DMS 273 treated with DMSO at 0.1 percent for 48 hours (cell line): ENCODE data around the gene BRIP1.
"Not testable (repeated sequence)": the region's sequence is repeated elsewhere in the genome, so short reads cannot be mapped to it uniquely, and the experiment has no call there.

ENCODE experiments used
- DNase-seq: peaks from one replicate; lab custom pipeline; 2025; lab: John Stamatoyannopoulos, UW

Gene BRIP1

DNA sequence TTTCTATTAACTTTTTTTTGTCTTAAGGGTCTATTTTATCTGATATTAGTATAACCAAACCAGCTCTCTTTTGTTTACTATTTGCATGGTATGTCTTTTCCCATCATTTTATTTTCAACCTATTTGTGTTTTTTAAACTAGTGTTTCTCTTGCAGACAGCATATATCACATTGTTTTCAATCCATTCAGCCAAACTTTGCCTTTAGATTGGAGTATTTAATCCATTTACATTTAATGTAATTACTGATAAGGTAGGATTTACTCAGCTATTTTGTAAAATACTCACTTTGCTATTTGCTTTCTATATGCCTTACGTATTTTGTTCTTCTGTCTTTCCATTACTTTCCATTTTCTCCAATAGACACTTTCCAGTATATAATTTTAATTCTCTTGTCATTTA, 164.3 kb downstream of the BRIP1 start:
- DNase-seq = no peak

- no peak for DNase-seq
Observed at GRCh38 chr17:61698244-61698643, 165.1 kb downstream of the BRIP1 start.

DNA sequence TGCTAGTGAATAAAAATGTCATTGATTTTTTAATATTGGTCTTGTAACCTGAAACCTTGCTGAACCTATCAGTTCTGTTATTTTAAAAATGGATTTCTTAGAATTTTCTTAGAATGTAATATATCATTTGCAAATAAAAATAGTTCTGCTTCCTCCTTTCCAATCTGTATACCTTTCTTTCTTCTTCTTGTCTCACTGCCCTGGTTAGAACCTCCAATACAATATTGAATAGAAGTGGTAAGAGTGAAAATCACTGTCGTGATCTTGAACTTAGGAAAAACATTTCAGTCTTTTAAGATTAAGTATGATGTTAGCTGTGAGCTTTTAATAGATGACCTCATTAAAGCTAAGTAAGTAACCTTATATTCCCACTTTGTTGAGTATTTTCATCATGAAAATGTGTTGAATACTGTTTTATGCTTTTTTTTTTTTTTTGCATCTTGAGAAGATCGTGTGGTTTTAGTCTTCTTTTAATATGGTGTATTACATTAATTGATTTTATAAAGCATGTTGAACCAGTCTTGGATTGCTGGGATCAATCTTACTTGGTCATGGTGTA, 167.5 kb downstream of the BRIP1 start:
- DNase-seq = no peak

DNA sequence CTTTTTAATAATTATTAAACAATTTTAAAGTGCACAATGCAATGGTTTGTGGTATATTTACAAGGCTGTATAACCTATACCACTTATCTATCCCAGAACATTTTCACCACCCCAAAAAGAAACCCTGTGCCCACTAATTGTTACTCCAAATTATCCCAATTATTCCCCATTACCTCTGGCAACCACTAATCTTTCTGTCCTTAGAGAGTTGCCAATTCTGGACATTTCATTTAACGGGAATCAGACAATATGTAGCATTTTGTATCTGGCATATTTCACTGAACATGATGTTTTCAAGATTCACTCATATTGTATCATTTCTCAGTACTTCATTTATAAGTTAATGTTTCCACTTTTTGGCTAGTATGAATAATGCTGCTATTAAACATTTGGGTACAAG, 169.2 kb downstream of the BRIP1 start:
- no peak for DNase-seq

DNA sequence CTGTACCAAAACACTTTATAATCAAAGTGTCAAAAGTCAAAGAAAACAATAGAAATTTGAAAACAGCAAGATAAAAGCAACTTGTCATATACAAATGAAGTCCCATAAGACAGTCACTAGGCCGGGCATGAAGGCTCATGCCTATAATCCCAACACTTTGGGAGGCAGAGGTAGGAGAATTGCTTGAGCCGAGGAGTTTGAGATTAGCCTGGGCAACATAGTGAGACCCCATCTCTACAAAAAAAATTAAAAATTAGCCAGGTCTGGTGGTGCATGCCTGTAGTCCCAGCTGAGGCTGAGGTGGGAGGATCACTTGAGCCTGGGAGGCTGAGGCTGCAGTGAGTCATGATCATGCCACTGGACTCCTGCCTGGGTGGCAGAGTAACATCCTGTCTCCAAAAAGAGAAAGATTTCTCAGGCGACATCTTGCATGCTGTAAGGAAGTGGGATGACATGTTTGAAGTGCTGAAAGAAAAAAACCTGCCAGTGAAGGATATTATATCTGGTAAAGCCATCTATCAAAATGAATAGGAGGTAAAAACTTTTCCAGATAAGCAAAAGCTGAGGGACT, 173.6 kb downstream of the BRIP1 start:
- no peak for DNase-seq

DNA sequence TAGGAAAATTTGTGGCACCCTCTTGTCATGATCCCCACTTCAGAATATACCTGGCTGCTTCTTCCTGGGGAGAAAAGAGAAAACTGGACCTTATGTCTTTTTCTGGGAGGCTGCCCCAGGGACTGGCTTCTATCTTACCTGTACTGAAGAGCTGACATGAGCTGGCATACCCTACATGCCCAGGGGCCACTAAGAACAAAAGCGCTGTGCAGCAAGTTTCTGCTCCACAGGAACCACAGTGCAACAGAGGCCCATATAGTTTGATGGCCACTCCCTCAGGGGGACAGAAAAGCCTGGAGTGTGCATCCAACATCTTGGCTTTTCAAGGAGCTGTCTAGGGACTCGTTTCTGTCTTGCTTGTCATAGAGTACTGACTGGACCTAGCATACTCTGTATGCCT, 175.6 kb downstream of the BRIP1 start:
- no peak for DNase-seq

DNA sequence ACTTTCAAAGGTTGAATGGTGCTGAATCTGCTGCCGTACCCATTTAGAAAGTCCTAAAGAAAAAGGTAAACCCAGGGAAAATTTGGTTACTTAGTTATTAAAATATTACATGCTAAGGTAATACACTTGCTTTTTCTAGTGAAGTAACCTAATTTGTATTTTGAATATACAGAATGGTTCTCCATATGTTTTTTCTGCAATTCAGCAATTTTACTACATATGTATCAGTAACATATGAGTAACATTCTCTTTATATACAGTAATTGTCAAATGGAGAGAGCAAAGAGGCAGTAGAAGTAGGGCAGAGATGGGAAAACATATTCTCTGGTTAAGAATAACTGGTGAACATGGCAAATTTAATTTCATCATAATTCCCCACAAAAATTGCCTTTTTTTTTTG, 177.2 kb downstream of the BRIP1 start:
- no peak for DNase-seq

GRCh38 chr17:61684818-61685217, 178.5 kb downstream of the BRIP1 start:
- DNase-seq = no peak

DNA sequence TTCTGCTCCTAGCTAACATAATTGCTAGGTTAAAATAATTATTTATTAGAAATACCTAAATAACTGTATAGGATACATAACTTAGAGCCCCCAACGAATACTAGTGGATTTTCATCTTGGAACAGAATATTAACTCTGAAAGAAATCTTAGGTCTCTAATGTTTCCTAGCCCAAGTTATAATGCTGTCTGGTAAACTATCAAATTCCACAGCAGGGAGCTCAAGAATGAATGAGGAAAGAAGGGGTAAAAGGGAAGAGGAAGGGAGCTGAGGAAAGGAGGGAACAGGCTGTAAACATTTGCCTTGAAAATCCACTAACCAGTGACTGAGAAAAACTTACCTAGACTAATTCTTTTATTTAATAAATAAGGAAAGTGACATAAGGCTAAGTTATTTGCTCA, 179.2 kb downstream of the BRIP1 start:
- no peak for DNase-seq

DNA sequence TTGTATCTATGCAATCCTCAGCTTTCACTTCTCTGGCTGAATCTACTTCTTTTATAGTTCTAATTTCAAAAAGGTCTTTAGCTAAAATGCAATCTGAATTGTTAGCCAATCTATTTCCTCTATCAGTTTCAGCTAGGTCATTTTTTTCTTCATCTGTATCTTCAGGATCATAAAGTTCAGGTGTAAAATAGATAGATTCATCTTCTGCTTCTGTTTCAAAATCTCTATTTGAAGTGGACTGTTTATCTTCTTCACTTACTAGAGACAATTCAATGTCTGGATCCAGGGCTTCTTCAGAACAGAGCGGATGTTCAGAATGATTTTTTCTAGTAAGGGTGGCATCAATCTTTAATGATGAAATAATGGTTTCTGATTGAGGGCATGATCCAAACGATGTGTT, 179.9 kb downstream of the BRIP1 start:
- no peak for DNase-seq

DNA sequence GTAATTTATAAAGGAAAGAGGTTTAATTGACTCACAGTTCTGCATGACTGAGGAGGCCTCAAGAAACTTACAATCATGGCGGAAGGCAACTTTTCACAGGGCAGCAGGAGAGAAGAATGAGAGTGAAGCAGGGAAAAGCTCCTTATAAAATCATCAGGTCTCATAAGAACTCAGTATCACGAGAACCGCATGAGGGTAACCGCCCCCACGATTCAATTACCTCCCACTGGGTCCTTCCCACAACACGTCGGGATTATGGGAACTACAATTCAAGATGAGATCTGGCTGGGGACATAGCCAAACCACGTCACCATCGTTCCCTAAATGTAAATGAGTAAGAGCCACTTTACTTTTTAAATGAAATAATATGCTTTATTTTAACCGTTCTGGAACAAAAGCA, 182.4 kb downstream of the BRIP1 start:
- DNase-seq = no peak

GRCh38 chr17:61678339-61678738, 185.0 kb downstream of the BRIP1 start:
- DNase-seq = no peak

DNA sequence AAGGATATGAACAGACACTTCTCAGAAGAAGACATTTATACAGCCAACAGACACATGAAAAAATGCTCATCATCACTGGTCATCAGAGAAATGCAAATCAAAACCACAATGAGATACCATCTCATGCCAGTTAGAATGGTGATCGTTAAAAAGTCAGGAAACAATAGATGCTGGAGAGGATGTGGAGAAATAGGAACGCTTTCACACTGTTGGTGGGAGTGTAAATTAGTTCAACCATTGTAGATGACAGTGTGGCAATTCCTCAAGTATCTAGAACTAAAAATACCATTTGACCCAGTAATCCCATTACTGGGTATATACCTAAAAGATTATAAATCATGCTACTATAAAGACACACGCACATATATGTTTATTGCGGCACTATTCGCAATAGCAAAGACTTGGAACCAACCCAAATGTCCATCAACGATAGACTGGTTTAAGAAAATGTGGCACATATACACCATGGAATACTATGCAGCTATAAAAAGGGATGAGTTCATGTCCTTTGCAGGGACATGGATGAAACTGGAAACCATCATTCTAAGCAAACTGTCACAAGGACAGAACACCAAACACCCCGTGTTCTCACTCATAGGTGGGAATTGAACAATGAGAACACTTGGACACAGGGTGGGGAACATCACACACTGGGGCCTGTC, 186.0 kb downstream of the BRIP1 start:
- not testable (repeated sequence) for DNase-seq

- not testable (repeated sequence) for DNase-seq
Observed at GRCh38 chr17:61676522-61676921, 186.8 kb downstream of the BRIP1 start.

- DNase-seq = not testable (repeated sequence)
Observed at GRCh38 chr17:61674609-61675008, 188.7 kb downstream of the BRIP1 start.

DNA sequence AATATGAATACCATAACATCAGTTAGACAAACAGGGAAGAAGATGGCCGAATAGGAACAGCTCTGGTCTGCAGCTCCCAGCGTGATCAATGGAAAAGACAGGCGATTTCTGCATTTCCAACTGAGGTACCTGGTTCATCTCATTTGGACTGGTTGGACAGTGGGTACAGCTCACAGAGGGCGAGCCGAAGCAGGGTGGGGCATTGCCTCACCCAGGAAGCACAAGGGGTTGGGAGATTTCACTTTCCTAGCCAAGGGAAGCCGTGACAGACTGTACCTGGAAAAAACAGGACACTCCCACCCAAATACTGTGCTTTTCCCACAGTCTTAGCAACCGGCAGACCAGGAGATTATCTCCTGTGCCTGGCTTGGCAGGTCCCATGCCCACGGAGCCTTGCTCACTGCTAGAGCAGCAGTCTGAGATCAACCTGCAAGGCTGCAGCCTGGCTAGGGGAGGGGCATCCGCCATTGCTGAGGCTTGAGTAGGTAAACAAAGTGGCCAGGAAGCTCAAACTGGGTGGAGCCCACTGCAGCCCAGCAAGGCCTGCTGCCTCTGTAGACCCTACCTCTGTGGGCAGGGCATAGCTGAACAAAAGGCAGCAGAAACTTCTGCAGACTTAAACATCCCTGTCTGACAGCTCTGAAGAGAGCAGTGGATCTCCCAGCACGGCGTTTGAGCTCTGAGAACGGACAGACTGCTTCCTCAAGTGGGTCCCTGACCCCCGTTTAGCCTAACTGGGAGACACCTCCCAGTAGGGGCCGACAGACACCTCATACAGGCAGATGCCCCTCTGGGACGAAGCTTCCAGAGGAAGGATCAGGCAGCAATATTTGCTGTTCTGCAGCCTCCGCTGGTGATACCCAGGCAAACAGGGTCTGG, 190.1 kb downstream of the BRIP1 start:
- not testable (repeated sequence) for DNase-seq

GRCh38 chr17:61672140-61672539, 191.2 kb downstream of the BRIP1 start:
- no peak for DNase-seq

GRCh38 chr17:61670691-61671090, 192.6 kb downstream of the BRIP1 start:
- no peak for DNase-seq

- no peak for DNase-seq
Observed at GRCh38 chr17:61669522-61669921, 193.8 kb downstream of the BRIP1 start.

DNA sequence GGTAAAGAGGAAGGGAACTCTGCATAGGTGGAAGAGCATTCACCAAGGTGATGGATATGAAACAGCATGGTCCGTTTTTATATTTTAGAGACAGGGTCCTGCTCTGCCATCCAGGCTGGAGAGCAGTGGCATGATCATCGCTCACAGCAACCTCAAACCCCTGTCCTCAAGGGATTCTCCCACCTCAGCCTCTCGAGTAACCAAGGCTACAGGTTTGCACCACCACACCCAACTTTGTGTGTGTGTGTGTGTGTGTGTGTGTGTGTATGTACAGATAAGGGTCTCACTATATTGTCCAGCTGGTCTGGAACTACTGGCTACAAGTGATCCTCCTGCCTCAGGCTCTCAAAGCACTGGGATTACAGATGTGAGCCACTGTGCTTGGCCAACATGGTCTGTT, 194.8 kb downstream of the BRIP1 start:
- DNase-seq = no peak

GRCh38 chr17:61666406-61667088, 196.8 kb downstream of the BRIP1 start:
- DNase-seq = not testable (repeated sequence)

DNA sequence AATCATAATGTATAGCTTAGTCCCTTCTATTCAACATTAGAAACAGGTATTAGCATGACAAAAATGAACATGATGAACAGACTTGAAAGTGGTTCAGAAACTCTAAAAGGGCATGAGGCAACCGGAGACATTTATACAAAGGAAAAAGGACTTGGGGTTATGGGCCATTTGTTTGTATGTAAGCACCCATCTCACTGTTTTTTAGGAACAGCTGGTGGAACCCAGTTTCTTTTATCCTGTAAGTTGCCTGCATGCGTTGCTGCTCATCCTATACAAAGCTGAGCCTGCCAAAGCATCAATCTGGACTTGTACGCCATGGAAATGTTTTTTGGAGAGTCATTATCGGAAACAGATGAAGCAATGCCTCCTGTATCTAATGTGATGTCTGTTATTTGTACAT, 200.0 kb downstream of the BRIP1 start:
- DNase-seq = no peak
